Ishikawa (cell line): ENCODE data around the gene MORF4L1.

ENCODE experiments used
- CEBPB ChIP-seq: IDR thresholded peaks from 2 replicates; pipeline ENCODE4 v1.6.1; 2012
- CREB1 ChIP-seq: IDR thresholded peaks from 2 replicates; pipeline ENCODE4 v1.6.1; 2012; ENCODE audit warnings: low read depth
- EGR1 ChIP-seq: IDR thresholded peaks from 2 replicates; pipeline ENCODE4 v1.6.1; 2012
- EP300 ChIP-seq: IDR thresholded peaks from 2 replicates; pipeline ENCODE4 v1.6.1; 2012; ENCODE audit warnings: borderline replicate concordance
- FOXM1 ChIP-seq: IDR thresholded peaks from 2 replicates; pipeline ENCODE4 v1.6.1; 2012; ENCODE audit warnings: low read depth, borderline replicate concordance
- NFIC ChIP-seq: IDR thresholded peaks from 2 replicates; pipeline ENCODE4 v1.6.1; 2012
- RAD21 ChIP-seq: IDR thresholded peaks from 2 replicates; pipeline ENCODE4 v1.6.1; 2012; ENCODE audit warnings: low read depth
- TAF1 ChIP-seq: IDR thresholded peaks from 2 replicates; pipeline ENCODE4 v1.6.1; 2012; ENCODE audit warnings: low read depth, mild to moderate bottlenecking
- TCF12 ChIP-seq: IDR thresholded peaks from 2 replicates; pipeline ENCODE4 v1.6.1; 2012; ENCODE audit warnings: low read depth
- TEAD4 ChIP-seq: IDR thresholded peaks from 2 replicates; pipeline ENCODE4 v1.6.1; 2012
- YY1 ChIP-seq: IDR thresholded peaks from 2 replicates; pipeline ENCODE4 v1.6.1; 2012; ENCODE audit warnings: low read depth
- ZBTB7A ChIP-seq: IDR thresholded peaks from 2 replicates; pipeline ENCODE4 v1.6.1; 2012; ENCODE audit warnings: low read depth
- TF ChIP-seq, protein P1 (sequence below): IDR thresholded peaks from 2 replicates; pipeline ENCODE4 v1.6.1; 2012
- TF ChIP-seq, protein P2 (sequence below): IDR thresholded peaks from 2 replicates; pipeline ENCODE4 v1.6.1; 2012
- TF ChIP-seq, protein P3 (sequence below): IDR thresholded peaks from 2 replicates; pipeline ENCODE4 v1.6.1; 2012; ENCODE audit warnings: low read depth, mild to moderate bottlenecking

The MORF4L1 gene

GRCh38 chr15:78875107-78875914, 2.6 kb downstream of the MORF4L1 start:
- TF ChIP-seq RAD21: no peak
- TF ChIP-seq EGR1: no peak
- TF ChIP-seq, protein P1, sequence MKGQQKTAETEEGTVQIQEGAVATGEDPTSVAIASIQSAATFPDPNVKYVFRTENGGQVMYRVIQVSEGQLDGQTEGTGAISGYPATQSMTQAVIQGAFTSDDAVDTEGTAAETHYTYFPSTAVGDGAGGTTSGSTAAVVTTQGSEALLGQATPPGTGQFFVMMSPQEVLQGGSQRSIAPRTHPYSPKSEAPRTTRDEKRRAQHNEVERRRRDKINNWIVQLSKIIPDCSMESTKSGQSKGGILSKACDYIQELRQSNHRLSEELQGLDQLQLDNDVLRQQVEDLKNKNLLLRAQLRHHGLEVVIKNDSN: no peak
- TF ChIP-seq, protein P2, sequence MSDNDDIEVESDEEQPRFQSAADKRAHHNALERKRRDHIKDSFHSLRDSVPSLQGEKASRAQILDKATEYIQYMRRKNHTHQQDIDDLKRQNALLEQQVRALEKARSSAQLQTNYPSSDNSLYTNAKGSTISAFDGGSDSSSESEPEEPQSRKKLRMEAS: no peak
- no peak for TF ChIP-seq NFIC
- TF ChIP-seq TAF1: no peak
- no peak for TF ChIP-seq CEBPB
- TF ChIP-seq TCF12: no peak
- TF ChIP-seq FOXM1: no peak
- no peak for TF ChIP-seq ZBTB7A
- TF ChIP-seq, protein P3, sequence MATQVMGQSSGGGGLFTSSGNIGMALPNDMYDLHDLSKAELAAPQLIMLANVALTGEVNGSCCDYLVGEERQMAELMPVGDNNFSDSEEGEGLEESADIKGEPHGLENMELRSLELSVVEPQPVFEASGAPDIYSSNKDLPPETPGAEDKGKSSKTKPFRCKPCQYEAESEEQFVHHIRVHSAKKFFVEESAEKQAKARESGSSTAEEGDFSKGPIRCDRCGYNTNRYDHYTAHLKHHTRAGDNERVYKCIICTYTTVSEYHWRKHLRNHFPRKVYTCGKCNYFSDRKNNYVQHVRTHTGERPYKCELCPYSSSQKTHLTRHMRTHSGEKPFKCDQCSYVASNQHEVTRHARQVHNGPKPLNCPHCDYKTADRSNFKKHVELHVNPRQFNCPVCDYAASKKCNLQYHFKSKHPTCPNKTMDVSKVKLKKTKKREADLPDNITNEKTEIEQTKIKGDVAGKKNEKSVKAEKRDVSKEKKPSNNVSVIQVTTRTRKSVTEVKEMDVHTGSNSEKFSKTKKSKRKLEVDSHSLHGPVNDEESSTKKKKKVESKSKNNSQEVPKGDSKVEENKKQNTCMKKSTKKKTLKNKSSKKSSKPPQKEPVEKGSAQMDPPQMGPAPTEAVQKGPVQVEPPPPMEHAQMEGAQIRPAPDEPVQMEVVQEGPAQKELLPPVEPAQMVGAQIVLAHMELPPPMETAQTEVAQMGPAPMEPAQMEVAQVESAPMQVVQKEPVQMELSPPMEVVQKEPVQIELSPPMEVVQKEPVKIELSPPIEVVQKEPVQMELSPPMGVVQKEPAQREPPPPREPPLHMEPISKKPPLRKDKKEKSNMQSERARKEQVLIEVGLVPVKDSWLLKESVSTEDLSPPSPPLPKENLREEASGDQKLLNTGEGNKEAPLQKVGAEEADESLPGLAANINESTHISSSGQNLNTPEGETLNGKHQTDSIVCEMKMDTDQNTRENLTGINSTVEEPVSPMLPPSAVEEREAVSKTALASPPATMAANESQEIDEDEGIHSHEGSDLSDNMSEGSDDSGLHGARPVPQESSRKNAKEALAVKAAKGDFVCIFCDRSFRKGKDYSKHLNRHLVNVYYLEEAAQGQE: no peak
- no peak for TF ChIP-seq CREB1
- TF ChIP-seq YY1: no peak
- TF ChIP-seq TEAD4: no peak
- no peak for TF ChIP-seq EP300

- no peak for TF ChIP-seq YY1
- no peak for TF ChIP-seq ZBTB7A
- no peak for TF ChIP-seq TCF12
- no peak for TF ChIP-seq CEBPB
- TF ChIP-seq EGR1: no peak
- no peak for TF ChIP-seq TAF1
- no peak for TF ChIP-seq EP300
- no peak for TF ChIP-seq TEAD4
- TF ChIP-seq, protein P1: no peak
- no peak for TF ChIP-seq RAD21
- TF ChIP-seq FOXM1: no peak
- TF ChIP-seq, protein P2: no peak
These were observed 5.7 kb downstream of the MORF4L1 start for GRCh38 chr15:78878356-78878755.

DNA sequence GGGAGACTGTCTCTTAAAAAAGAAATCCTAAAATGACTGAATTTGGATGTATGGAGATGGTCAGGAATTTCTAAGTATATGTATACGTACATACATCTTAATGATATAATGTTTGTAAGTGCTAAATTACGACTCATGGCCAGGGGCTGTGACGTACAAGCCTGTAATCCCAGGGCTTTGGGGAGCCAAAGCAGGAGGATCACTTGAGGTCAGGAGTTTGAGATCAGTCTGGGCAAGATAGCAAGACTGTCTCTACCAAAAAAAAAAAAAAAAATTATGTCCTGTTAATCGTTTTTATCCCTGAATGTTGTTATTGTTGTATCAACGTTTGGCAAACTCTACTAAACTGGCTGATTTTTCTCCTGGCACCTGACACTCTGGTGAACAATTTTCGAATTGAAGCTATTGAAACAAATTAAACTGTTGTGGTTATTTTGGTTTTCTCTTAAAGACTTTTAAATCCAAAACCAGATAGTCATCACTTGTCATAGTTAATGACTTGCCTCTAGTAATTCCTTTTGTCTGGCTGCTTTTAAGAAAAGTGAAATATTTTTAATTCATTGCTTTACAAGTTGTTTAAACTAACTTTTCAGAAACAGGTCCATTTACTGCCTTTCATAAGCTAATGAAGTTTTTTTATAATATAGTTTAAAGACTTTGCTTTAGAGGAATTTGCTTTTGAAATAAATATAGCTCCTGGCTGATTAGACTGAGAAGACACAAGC, 7.0 kb downstream of the MORF4L1 start:
- TF ChIP-seq, protein P1: no peak
- TF ChIP-seq CREB1: no peak
- no peak for TF ChIP-seq EP300
- TF ChIP-seq RAD21: no peak
- no peak for TF ChIP-seq TCF12
- no peak for TF ChIP-seq NFIC
- TF ChIP-seq ZBTB7A: no peak
- no peak for TF ChIP-seq CEBPB
- TF ChIP-seq, protein P3: no peak
- TF ChIP-seq TEAD4: no peak
- TF ChIP-seq, protein P2: no peak
- TF ChIP-seq EGR1: no peak
- no peak for TF ChIP-seq YY1
- no peak for TF ChIP-seq TAF1

DNA sequence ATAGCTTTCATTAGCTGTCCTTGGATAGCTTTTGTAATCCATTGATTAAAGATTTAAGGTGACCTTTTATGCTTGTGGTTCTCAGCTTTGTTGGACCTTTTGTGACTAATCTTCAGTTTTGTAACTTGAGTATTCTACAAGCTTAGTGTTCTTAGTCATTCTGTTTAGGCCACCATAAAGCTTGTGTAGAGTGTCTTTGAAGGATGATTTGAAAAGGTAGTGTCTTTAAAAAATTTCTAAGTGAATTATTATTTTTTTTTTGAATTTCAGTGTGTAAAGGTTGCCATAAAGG, 7.5 kb downstream of the MORF4L1 start:
- TF ChIP-seq TAF1: no peak

GRCh38 chr15:78880813-78881212, 8.1 kb downstream of the MORF4L1 start:
- TF ChIP-seq ZBTB7A (no peak), RAD21 (no peak), EGR1 (no peak), TEAD4 (no peak), CEBPB (no peak), NFIC (no peak), YY1 (no peak), EP300 (no peak), CREB1 (no peak), TAF1 (no peak), FOXM1 (no peak), TCF12 (no peak)
- TF ChIP-seq, protein P2: no peak
- TF ChIP-seq, protein P1: no peak
- TF ChIP-seq, protein P3: no peak
